Embryonic facial prominence (tissue), 1 donor: ENCODE measurements around the gene MAGEB17.

Experiments used
- DNase-seq: peaks from one replicate; pipeline ENCODE4 v3.0.0-alpha.2; 2016; ENCODE audit errors: extremely low spot score

The MAGEB17 gene

GRCh38 chrX:16210061-16210460 is 42.8 kb downstream of the MAGEB17 start:
- DNase-seq, result no peak

DNA sequence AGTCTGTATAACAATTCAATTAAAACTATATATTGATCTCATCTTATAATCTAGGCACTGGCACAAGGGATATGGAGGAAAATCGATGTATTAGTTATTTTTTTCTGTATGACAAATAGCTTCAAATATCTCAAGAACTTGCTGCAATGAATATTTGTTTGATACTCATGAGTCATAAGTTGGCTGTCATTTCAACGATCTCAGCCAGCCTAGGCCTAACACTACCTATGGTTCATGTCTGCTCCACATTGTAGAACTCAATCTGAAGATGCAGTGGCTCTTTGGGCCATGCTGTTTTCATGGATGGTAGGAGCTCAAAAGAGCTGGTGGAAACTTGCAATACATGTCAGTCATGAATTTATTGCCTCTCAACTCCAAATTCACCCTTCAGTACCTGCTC is 44.7 kb downstream of the MAGEB17 start:
- DNase-seq, result no peak

DNA sequence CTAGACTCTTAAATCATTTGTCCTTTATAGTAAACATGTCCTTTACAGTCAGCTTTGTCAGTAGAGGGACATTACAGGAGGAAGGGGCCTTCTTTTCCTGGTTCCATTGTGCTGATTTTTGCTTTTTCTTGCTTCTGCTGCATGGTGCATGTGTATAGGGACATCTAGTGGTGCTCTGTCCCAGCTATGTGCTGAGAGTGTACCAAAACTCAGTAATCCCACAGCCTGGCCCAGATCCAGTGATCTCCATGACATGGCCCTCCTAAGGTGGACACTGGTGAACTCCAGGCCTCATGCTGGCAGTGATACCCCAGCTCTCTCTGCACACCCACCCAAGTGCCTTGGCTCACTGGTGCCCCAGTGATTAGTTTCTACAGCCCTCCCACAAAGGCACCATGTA is 45.2 kb downstream of the MAGEB17 start:
- DNase-seq, result no peak

DNA sequence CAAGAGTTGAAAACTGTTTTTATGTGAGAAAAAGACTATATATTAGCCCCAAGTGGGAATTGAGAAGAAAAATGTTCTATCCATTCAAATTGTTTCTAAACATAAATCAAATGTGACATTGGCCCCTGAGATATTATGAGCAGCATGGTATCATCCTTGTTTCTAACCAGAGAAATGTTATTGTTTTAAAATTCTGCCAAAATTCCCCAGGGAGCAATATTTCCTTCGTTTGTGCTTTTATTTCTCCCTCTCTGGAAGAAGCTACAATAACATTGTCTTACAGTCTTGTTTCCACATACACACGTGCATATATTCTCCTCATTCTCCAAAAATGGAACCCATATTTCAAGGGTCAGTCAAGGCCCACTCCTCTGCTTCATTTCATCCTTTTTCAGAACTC is 46.7 kb downstream of the MAGEB17 start:
- DNase-seq, result no peak

DNA sequence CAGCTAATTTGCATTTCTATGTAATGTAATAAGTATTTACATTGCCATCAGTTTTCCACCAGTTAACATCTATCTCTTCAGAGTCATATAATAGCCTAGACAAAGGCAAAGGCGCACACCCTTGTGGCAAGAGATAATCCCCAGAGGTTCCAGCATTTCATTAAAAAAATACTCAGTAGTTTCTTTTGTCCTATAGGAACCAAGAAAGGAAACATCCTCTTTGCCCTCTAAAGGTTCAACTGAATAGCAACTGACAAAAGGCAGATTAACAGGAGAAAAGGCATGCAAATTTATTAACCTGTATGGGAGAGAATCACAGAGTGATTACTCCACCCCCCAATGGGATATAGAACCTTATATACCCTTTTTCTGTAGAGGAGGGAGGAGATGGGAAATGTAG is 48.4 kb downstream of the MAGEB17 start:
- DNase-seq, result no peak
